Measurements from ENCODE around the gene KCNIP1.

Gene KCNIP1

GRCh38 chr5:170571281-170571731 is 67.5 kb downstream of the KCNIP1 start:
- DNase-seq: no peak

GRCh38 chr5:170571875-170572852 is 68.3 kb downstream of the KCNIP1 start:
- no peak for DNase-seq

GRCh38 chr5:170573114-170573513 is 69.3 kb downstream of the KCNIP1 start:
- DNase-seq: no peak

GRCh38 chr5:170573660-170574059 is 69.8 kb downstream of the KCNIP1 start:
- DNase-seq: no peak

GRCh38 chr5:170576602-170577535 is 73.0 kb downstream of the KCNIP1 start:
- no peak for DNase-seq

GRCh38 chr5:170579601-170580000 is 75.8 kb downstream of the KCNIP1 start:
- no peak for DNase-seq

- no peak for DNase-seq
These were observed 77.4 kb downstream of the KCNIP1 start for GRCh38 chr5:170581211-170581610.

- DNase-seq: no peak
These were observed 79.0 kb downstream of the KCNIP1 start for GRCh38 chr5:170582644-170583330.

- DNase-seq: no peak
These were observed 80.2 kb downstream of the KCNIP1 start for GRCh38 chr5:170584003-170584402.

- DNase-seq: no peak
These were observed 80.7 kb downstream of the KCNIP1 start for GRCh38 chr5:170584450-170585058.

GRCh38 chr5:170585273-170585948 is 81.6 kb downstream of the KCNIP1 start:
- peak; percentile 28 for DNase-seq

GRCh38 chr5:170587808-170588207 is 84.0 kb downstream of the KCNIP1 start:
- no peak for DNase-seq

GRCh38 chr5:170589643-170590042 is 85.8 kb downstream of the KCNIP1 start:
- no peak for DNase-seq

GRCh38 chr5:170590566-170590965 is 86.7 kb downstream of the KCNIP1 start:
- no peak for DNase-seq

- no peak for DNase-seq
These were observed 87.2 kb downstream of the KCNIP1 start for GRCh38 chr5:170591054-170591453.

- DNase-seq: no peak
These were observed 92.7 kb downstream of the KCNIP1 start for GRCh38 chr5:170596482-170597044.

- no peak for DNase-seq
These were observed 93.4 kb downstream of the KCNIP1 start for GRCh38 chr5:170597109-170597751.

GRCh38 chr5:170597872-170598271 is 94.1 kb downstream of the KCNIP1 start:
- DNase-seq: no peak

- no peak for DNase-seq
These were observed 95.9 kb downstream of the KCNIP1 start for GRCh38 chr5:170599756-170600155.

- no peak for DNase-seq
These were observed 97.8 kb downstream of the KCNIP1 start for GRCh38 chr5:170601619-170602018.

- DNase-seq: no peak
These were observed 99.3 kb downstream of the KCNIP1 start for GRCh38 chr5:170603109-170603508.
